Endothelial cell of umbilical vein (primary cell): ENCODE results near the gene BANK1. TPM values are rescaled to one million over a fixed set of nuclear protein-coding genes. Genes with fewer than 3 reads are reported as not detected.
A peak's percentile ranks its signal among the peaks of the same experiment; 100 is the strongest.

ENCODE experiments used
- BruUV-seq: library from RNA; stranded (reverse); fragments of 400-500 nt; replicated peaks from 2 replicates; lab custom pipeline; 2021; lab: Mats Ljungman, UMichigan
- CTCF ChIA-PET: fragments of 300-600, 350-600 bp; sonication (Branson Sonifier 250); formaldehyde crosslinking; loops from one replicate; lab custom pipeline; 2021; ENCODE audit warnings: antibody characterized with exemption, inconsistent platforms; lab: Charles Lee
- POLR2A ChIA-PET: fragments of 300-600, 350-600 bp; sonication (Branson Sonifier 250); formaldehyde crosslinking; loops from one replicate; lab custom pipeline; 2021; ENCODE audit warnings: antibody characterized with exemption, inconsistent platforms; lab: Charles Lee
- DNase-seq: peaks from one replicate; pipeline ENCODE4 v3.0.0-alpha.2; 2011; ENCODE audit warnings: low read depth, low spot score
- FAIRE-seq: peaks from 2 replicates; lab custom pipeline; 2011; peaks lifted over from hg19 to GRCh38; lab: Jason Lieb, UNC
- H2AFZ ChIP-seq: 2 replicates; pipeline ENCODE4 v1.6.0; 2012; ENCODE audit warnings: low read depth, low read length, control low read depth, inconsistent platforms
- H3K27ac ChIP-seq: 2 replicates; pipeline ENCODE4 v1.5.1; 2011; ENCODE audit warnings: low read depth, mild to moderate bottlenecking, control low read depth, low read length, moderate library complexity; ENCODE audit not compliant: insufficient read depth
- H3K27me3 ChIP-seq, 2 experiments: 2 replicates each; pipeline versions ENCODE4 v1.6.0 to v1.6.1; 2011; ENCODE audit warnings: low read length in 2 of 2, mixed read lengths in 1 of 2; ENCODE audit not compliant: control insufficient read depth in 2 of 2, insufficient read depth in 2 of 2
- H3K36me3 ChIP-seq, 2 experiments: 2 replicates in 1 of 2; 3 replicates in 1 of 2; pipeline ENCODE4 v1.5.1; 2011; ENCODE audit warnings: low read length in 2 of 2, mild to moderate bottlenecking in 1 of 2, moderate library complexity in 1 of 2; ENCODE audit not compliant: control insufficient read depth in 2 of 2, insufficient read depth in 2 of 2; ENCODE audit errors: extremely low read depth in 1 of 2
- H3K4me1 ChIP-seq: 3 replicates; pipeline ENCODE4 v1.5.1; 2011; ENCODE audit warnings: mild to moderate bottlenecking, low read length; ENCODE audit not compliant: control insufficient read depth, insufficient read depth; ENCODE audit errors: extremely low read depth
- H3K4me2 ChIP-seq: 2 replicates; pipeline ENCODE4 v1.6.1; 2011; ENCODE audit warnings: low read length, control low read depth, mixed read lengths; ENCODE audit not compliant: insufficient read depth
- H3K4me3 ChIP-seq, 3 experiments: fragments of 200-600 bp in 1 of 3; sonication (generic), shearing (Covaris generic) in 1 of 3; replicated peaks in 1 of 3; 2 replicates each; pipeline ENCODE4 v1.5.1; 2011 to 2016; ENCODE audit warnings: control low read depth in 3 of 3, low read length in 3 of 3, mild to moderate bottlenecking in 2 of 3, inconsistent platforms in 1 of 3, low read depth in 1 of 3, moderate library complexity in 1 of 3; ENCODE audit not compliant: insufficient read depth in 1 of 3
- H3K79me2 ChIP-seq: 2 replicates; pipeline ENCODE4 v1.6.0; 2012; ENCODE audit warnings: low read length, inconsistent platforms; ENCODE audit not compliant: control insufficient read depth, insufficient read depth
- H3K9ac ChIP-seq: replicated peaks from 2 replicates; pipeline ENCODE3; 2011; ENCODE audit warnings: low read length, control low read depth; ENCODE audit not compliant: insufficient read depth; ENCODE audit errors: extremely low read depth
- H3K9me1 ChIP-seq: replicated peaks from 3 replicates; pipeline ENCODE4 v1.6.0; 2011; ENCODE audit warnings: mild to moderate bottlenecking, low read length; ENCODE audit not compliant: control insufficient read depth, insufficient read depth; ENCODE audit errors: extremely low read depth
- H3K9me3 ChIP-seq: replicated peaks from 2 replicates; pipeline ENCODE4 v1.5.1; 2012; ENCODE audit warnings: low read length, inconsistent platforms; ENCODE audit not compliant: control insufficient read depth, insufficient read depth
- H4K20me1 ChIP-seq: replicated peaks from 2 replicates; pipeline ENCODE3; 2011; ENCODE audit warnings: mild to moderate bottlenecking, low read length; ENCODE audit not compliant: control insufficient read depth, insufficient read depth; ENCODE audit errors: extremely low read depth
- CTCF ChIP-seq, 2 donors: IDR thresholded peaks; 1 replicate in 1 of 2; 2 replicates in 1 of 2; pipeline ENCODE4 v1.5.1; 2011; ENCODE audit warnings: low read length in 2 of 2, mild to moderate bottlenecking in 2 of 2, moderate library complexity in 2 of 2, control low read depth in 1 of 2, inconsistent platforms in 1 of 2, low read depth in 1 of 2; ENCODE audit not compliant: insufficient read depth in 1 of 2; ENCODE audit errors: extremely low read depth in 1 of 2
- EZH2 ChIP-seq: IDR thresholded peaks from 2 replicates; pipeline ENCODE4 v1.6.1; 2012; ENCODE audit warnings: borderline replicate concordance, low read depth, mild to moderate bottlenecking, moderate library complexity, low read length, inconsistent platforms; ENCODE audit not compliant: severe bottlenecking
- FOS ChIP-seq: IDR thresholded peaks from 2 replicates; pipeline ENCODE4 v1.6.1; 2011; ENCODE audit warnings: mild to moderate bottlenecking, low read length, moderate library complexity, borderline replicate concordance; ENCODE audit not compliant: insufficient read depth
- GATA2 ChIP-seq: IDR thresholded peaks from 2 replicates; pipeline ENCODE4 v1.7.0; 2011; ENCODE audit warnings: low read depth, mild to moderate bottlenecking, moderate library complexity, mixed read lengths, low read length; ENCODE audit not compliant: insufficient read length, insufficient read depth
- JUN ChIP-seq: IDR thresholded peaks from 2 replicates; pipeline ENCODE4 v1.6.1; 2011; ENCODE audit warnings: borderline replicate concordance, low read depth; ENCODE audit not compliant: insufficient read length, insufficient read depth
- MYC ChIP-seq: IDR thresholded peaks from one replicate; pipeline ENCODE4 v1.6.1; 2011; ENCODE audit warnings: mild to moderate bottlenecking, low read depth, low read length
- POLR2A ChIP-seq: IDR thresholded peaks from 2 replicates; pipeline ENCODE4 v1.6.1; 2012; ENCODE audit warnings: low read depth, mild to moderate bottlenecking, control low read depth, low read length
- POLR2AphosphoS5 ChIP-seq: IDR thresholded peaks from 2 replicates; pipeline ENCODE4 v1.6.1; 2012; ENCODE audit warnings: low read depth, mild to moderate bottlenecking, control low read depth, low read length, moderate library complexity; ENCODE audit not compliant: insufficient read depth
- dilution Hi-C: fragments of 300-500 bp; cut with MboI; formaldehyde crosslinking; loops from one replicate; pipeline ENCODE4 v1.15.0; 2019; ENCODE audit warnings: low sequenced_read_pairs; ENCODE audit not compliant: extremely low pct_ligation_motif_present
- intact Hi-C: fragments of 100-400 bp; cut with micrococcal nuclease; formaldehyde crosslinking; loops from one replicate; pipeline ENCODE4 v1.10.0; 2022
- polyA plus RNA-seq, 4 experiments: library from polyadenylated mRNA; depleted of rRNA in 3 of 4; stranded (reverse) in 3 of 4; unstranded in 1 of 4; fragments of >200 nt; gene quantifications; 2 replicates each; pipeline versions ENCODE4 v1.2.1 to v1.2.3, GENCODE V29; 2011 to 2012; ENCODE audit warnings: missing spikeins in 1 of 4
- total RNA-seq: library from RNA; stranded (reverse); gene quantifications from 2 replicates; pipeline ENCODE4 v1.2.3, GENCODE V29; 2021
- TF ChIP-seq, protein P1 (sequence below): IDR thresholded peaks from 2 replicates; pipeline ENCODE4 v1.6.1; 2011; ENCODE audit not compliant: insufficient read depth, insufficient read length

BANK1 gene
- total and polyA plus RNA-seq, 2 donors (not counting 3 experiments of a cell fraction or from before 2014, with no cell fraction given) = 0.29 to 0.32 TPM

- Histone ChIP-seq H3K36me3 (no peaks in the 10 kb centered on the region), H3K4me1 (no peaks in the 10 kb centered on the region), H3K27ac (no peak overlapping the region), H3K9ac (no peak overlapping the region), H3K4me3 (no peak overlapping the region), H3K79me2 (no peaks in the 10 kb centered on the region), H3K27me3 (no peaks in the 10 kb centered on the region), H2AFZ (no peak overlapping the region), H3K9me1 (no peaks in the 10 kb centered on the region), H3K9me3 (no peaks in the 10 kb centered on the region), H4K20me1 (no peaks in the 10 kb centered on the region), H3K4me2 (no peak overlapping the region)
- ChIA-PET POLR2A (no interaction called here), CTCF (interaction anchor here (0.9 kb wide), 1 partner anchor 14 kb away, joined by 3 read pairs; no protein-coding TSS in a partner anchor)
- FAIRE-seq (no peak), DNase-seq (peak; percentile 11)
- intact Hi-C loops = no loop called here
- dilution Hi-C loops = no loop called here
- no TSS peak for BruUV-seq
- TF ChIP-seq POLR2A (no peak), JUN (no peak), FOS (no peak), CTCF (IDR thresholded peaks at IDR 0.05; ENCODE audit: extremely low read depth in 1 of 2, insufficient read depth in 1 of 2, low read depth in 1 of 2, low read length in 2 of 2) (no peak), GATA2 (no peak), MYC (no peak), EZH2 (no peak), POLR2AphosphoS5 (no peak)
- TF ChIP-seq, protein P1, sequence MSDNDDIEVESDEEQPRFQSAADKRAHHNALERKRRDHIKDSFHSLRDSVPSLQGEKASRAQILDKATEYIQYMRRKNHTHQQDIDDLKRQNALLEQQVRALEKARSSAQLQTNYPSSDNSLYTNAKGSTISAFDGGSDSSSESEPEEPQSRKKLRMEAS = no peak
These were observed 323.6 kb downstream of the BANK1 start for GRCh38 chr4:102114118-102114630.
